Panc1 (cell line): ENCODE data around the gene CROCC2. TPM values are rescaled to one million over a fixed set of nuclear protein-coding genes. Genes with fewer than 3 reads are reported as not detected.

Experiments
- ATAC-seq: fragments of 200-7000 bp; cut with Tn5 transposase; 2 replicates; pipeline ENCODE4 v1.9.1; 2020; ENCODE audit warnings: mild to moderate bottlenecking, moderate library complexity
- BruUV-seq: library from RNA; stranded (reverse); fragments of 400-500 nt; replicated peaks from 2 replicates; lab custom pipeline; 2021; lab: Mats Ljungman, UMichigan
- CTCF ChIA-PET: fragments of 300-600 bp; sonication (Branson Sonifier 250); formaldehyde crosslinking; loops from one replicate; lab custom pipeline; 2022; ENCODE audit warnings: antibody characterized with exemption; lab: Charles Lee
- POLR2A ChIA-PET: fragments of 300-600 bp; sonication (Branson Sonifier 250); formaldehyde crosslinking; loops from one replicate; lab custom pipeline; 2022; ENCODE audit warnings: antibody characterized with exemption; lab: Charles Lee
- DNase-seq: peaks from one replicate; pipeline ENCODE4 v3.0.0-alpha.2; 2010; ENCODE audit warnings: low read depth, low spot score
- H3K27ac ChIP-seq: 2 replicates; pipeline ENCODE4 v1.5.1; 2011; ENCODE audit warnings: mild to moderate bottlenecking, low read length, inconsistent platforms
- H3K27me3 ChIP-seq: fragments of 200-500 bp; sonication (Bioruptor generic); 2 replicates; pipeline ENCODE4 v1.6.0; 2014; ENCODE audit warnings: low read length, inconsistent platforms; ENCODE audit not compliant: control insufficient read depth, insufficient read depth
- H3K36me3 ChIP-seq: fragments of 200-500 bp; sonication (Bioruptor generic); 2 replicates; pipeline ENCODE4 v1.5.1; 2014; ENCODE audit warnings: inconsistent platforms, mild to moderate bottlenecking, low read length, moderate library complexity; ENCODE audit not compliant: control insufficient read depth, insufficient read depth
- H3K4me1 ChIP-seq: 2 replicates; pipeline ENCODE4 v1.5.1; 2011; ENCODE audit warnings: inconsistent platforms, mild to moderate bottlenecking, low read length, moderate library complexity; ENCODE audit not compliant: control insufficient read depth, insufficient read depth
- H3K4me3 ChIP-seq, 2 experiments: 2 replicates each; pipeline ENCODE4 v1.5.1; 2011 to 2012; ENCODE audit warnings: low read depth in 2 of 2, low read length in 2 of 2, mild to moderate bottlenecking in 2 of 2, inconsistent platforms in 1 of 2, moderate library complexity in 1 of 2
- H3K9me3 ChIP-seq: fragments of 200-500 bp; sonication (Bioruptor generic); 2 replicates; pipeline ENCODE4 v1.5.1; 2014; ENCODE audit warnings: low read depth, mild to moderate bottlenecking, inconsistent platforms, low read length, moderate library complexity; ENCODE audit not compliant: control insufficient read depth, insufficient read depth
- POLR2AphosphoS5 ChIP-seq: IDR thresholded peaks from 2 replicates; pipeline ENCODE4 v1.6.1; 2012; ENCODE audit warnings: mild to moderate bottlenecking, low read depth, low read length, moderate library complexity
- SIN3A ChIP-seq: IDR thresholded peaks from 2 replicates; pipeline ENCODE4 v1.6.1; 2012; ENCODE audit warnings: low read depth, mild to moderate bottlenecking, low read length, moderate library complexity, borderline replicate concordance; ENCODE audit not compliant: insufficient read depth
- TCF7L2 ChIP-seq: IDR thresholded peaks from 2 replicates; pipeline ENCODE4 v1.6.1; 2011; ENCODE audit warnings: mild to moderate bottlenecking, low read depth, low read length, inconsistent platforms
- in situ Hi-C: cut with HindIII; loops from 2 replicates; pipeline ENCODE4 v1.10.0; 2016; ENCODE audit warnings: low sequenced_read_pairs, low pct_unique_long_range_greater_than_20kb
- intact Hi-C: fragments of 100-400 bp; cut with micrococcal nuclease; formaldehyde crosslinking; loops from one replicate; pipeline ENCODE4 v1.10.0; 2022; ENCODE audit not compliant: unreplicated experiment
- total RNA-seq: library from RNA; stranded (reverse); gene quantifications from one replicate; pipeline ENCODE4 v1.2.1, GENCODE V29; 2021; ENCODE audit not compliant: unreplicated experiment
- TF ChIP-seq, protein P1 (sequence below), 2 experiments: IDR thresholded peaks; 2 replicates each; pipeline ENCODE4 v1.6.1; 2011 to 2012; ENCODE audit warnings: low read depth in 2 of 2, control low read depth in 1 of 2, low read length in 1 of 2, mild to moderate bottlenecking in 1 of 2, moderate library complexity in 1 of 2; ENCODE audit not compliant: insufficient read depth in 1 of 2
- TF ChIP-seq, protein P2 (sequence below): fragments of 450-650 bp; IDR thresholded peaks from 2 replicates; pipeline ENCODE4 v1.5.1; 2017; ENCODE audit warnings: mild to moderate bottlenecking

CROCC2 gene
- total RNA-seq, 1 experiment from 2014 or later, result 0.23 TPM

GRCh38 chr2:241020629-241021190, 114.6 kb downstream of the CROCC2 start:
- BruUV-seq, result no TSS peak
- POLR2A ChIA-PET, result no interaction called here
- in situ Hi-C loops, result no loop called here

DNA sequence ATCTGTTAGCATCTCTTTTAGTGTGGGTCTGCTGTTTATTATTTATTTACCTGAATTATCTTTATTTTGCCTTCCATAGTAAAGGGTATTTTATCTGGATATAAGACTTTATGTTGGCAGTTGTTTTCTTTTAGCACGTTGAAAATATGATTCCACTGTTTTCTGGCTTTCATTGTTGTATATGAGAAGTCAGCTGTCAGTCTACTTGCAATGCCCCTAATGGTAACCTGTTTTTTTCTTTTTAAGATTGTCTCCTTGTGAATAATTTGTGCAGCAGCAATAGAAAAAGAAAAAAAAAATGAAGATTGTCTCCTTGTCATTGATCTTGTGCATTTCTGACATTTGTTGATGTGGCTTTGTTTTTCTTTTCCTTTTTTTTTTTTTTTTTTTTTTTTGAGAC, 119.5 kb downstream of the CROCC2 start:
- in situ Hi-C loops, result no loop called here
- Histone ChIP-seq H3K4me3 (no peak overlapping the region), H3K27ac (no peak overlapping the region), H3K36me3 (no peaks in the 10 kb centered on the region), H3K27me3 (no peaks in the 10 kb centered on the region), H3K4me1 (no peaks in the 10 kb centered on the region), H3K9me3 (peaks cover 22% of the 10 kb centered on the region)
- ChIA-PET POLR2A (no interaction called here), CTCF (interaction anchor here (0.7 kb wide), 1 partner anchor 113 kb away, joined by 11 read pairs; no protein-coding TSS in a partner anchor)
- TF ChIP-seq TCF7L2 (no peak), SIN3A (no peak), POLR2AphosphoS5 (no peak)
- TF ChIP-seq, protein P1, sequence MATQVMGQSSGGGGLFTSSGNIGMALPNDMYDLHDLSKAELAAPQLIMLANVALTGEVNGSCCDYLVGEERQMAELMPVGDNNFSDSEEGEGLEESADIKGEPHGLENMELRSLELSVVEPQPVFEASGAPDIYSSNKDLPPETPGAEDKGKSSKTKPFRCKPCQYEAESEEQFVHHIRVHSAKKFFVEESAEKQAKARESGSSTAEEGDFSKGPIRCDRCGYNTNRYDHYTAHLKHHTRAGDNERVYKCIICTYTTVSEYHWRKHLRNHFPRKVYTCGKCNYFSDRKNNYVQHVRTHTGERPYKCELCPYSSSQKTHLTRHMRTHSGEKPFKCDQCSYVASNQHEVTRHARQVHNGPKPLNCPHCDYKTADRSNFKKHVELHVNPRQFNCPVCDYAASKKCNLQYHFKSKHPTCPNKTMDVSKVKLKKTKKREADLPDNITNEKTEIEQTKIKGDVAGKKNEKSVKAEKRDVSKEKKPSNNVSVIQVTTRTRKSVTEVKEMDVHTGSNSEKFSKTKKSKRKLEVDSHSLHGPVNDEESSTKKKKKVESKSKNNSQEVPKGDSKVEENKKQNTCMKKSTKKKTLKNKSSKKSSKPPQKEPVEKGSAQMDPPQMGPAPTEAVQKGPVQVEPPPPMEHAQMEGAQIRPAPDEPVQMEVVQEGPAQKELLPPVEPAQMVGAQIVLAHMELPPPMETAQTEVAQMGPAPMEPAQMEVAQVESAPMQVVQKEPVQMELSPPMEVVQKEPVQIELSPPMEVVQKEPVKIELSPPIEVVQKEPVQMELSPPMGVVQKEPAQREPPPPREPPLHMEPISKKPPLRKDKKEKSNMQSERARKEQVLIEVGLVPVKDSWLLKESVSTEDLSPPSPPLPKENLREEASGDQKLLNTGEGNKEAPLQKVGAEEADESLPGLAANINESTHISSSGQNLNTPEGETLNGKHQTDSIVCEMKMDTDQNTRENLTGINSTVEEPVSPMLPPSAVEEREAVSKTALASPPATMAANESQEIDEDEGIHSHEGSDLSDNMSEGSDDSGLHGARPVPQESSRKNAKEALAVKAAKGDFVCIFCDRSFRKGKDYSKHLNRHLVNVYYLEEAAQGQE (IDR thresholded peaks at IDR 0.05; ENCODE audit: insufficient read depth in 1 of 2, low read depth in 2 of 2, low read length in 1 of 2), result no peak
- TF ChIP-seq, protein P2, sequence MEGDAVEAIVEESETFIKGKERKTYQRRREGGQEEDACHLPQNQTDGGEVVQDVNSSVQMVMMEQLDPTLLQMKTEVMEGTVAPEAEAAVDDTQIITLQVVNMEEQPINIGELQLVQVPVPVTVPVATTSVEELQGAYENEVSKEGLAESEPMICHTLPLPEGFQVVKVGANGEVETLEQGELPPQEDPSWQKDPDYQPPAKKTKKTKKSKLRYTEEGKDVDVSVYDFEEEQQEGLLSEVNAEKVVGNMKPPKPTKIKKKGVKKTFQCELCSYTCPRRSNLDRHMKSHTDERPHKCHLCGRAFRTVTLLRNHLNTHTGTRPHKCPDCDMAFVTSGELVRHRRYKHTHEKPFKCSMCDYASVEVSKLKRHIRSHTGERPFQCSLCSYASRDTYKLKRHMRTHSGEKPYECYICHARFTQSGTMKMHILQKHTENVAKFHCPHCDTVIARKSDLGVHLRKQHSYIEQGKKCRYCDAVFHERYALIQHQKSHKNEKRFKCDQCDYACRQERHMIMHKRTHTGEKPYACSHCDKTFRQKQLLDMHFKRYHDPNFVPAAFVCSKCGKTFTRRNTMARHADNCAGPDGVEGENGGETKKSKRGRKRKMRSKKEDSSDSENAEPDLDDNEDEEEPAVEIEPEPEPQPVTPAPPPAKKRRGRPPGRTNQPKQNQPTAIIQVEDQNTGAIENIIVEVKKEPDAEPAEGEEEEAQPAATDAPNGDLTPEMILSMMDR, result no peak
- intact Hi-C loops, result no loop called here
- DNase-seq (no peak), ATAC-seq (no peak)
- BruUV-seq, result no TSS peak

More at GRCh38 chr2:241020629-241021190, 114.6 kb downstream of the CROCC2 start:
- ATAC-seq (no peak), DNase-seq (no peak)
- CTCF ChIA-PET, result no interaction called here
- H3K4me1 ChIP-seq, result no peaks in the 10 kb centered on the region
- intact Hi-C loops, result no loop called here
- H3K27ac ChIP-seq, result no peak overlapping the region
- TF ChIP-seq, protein P2, result no peak
- TF ChIP-seq POLR2AphosphoS5 (no peak), SIN3A (no peak), TCF7L2 (no peak)
- TF ChIP-seq, protein P1 (IDR thresholded peaks at IDR 0.05; ENCODE audit: insufficient read depth in 1 of 2, low read depth in 2 of 2, low read length in 1 of 2), result no peak
- no peak overlapping the region for H3K4me3 ChIP-seq
- H3K27me3 ChIP-seq, result no peaks in the 10 kb centered on the region
- H3K36me3 ChIP-seq, result no peaks in the 10 kb centered on the region
- peaks cover 13% of the 10 kb centered on the region for H3K9me3 ChIP-seq
